Fibroblast of the aortic adventitia (primary cell): ENCODE results near the gene TMC6. TPM values are rescaled to one million over a fixed set of nuclear protein-coding genes. Genes with fewer than 3 reads are reported as not detected.

Source experiments
- DNase-seq: peaks from one replicate; pipeline ENCODE4 v3.0.0-alpha.2; 2010; ENCODE audit warnings: low read depth
- H3K4me3 ChIP-seq: 2 replicates; pipeline ENCODE4 v1.5.1; 2011; ENCODE audit warnings: low read depth, mild to moderate bottlenecking, control low read depth, low read length, moderate library complexity
- CTCF ChIP-seq: IDR thresholded peaks from 2 replicates; pipeline ENCODE4 v1.5.1; 2011; ENCODE audit warnings: mild to moderate bottlenecking, low read length, control low read depth, inconsistent platforms; ENCODE audit not compliant: insufficient read depth
- total RNA-seq: library from RNA; depleted of rRNA; stranded (reverse); fragments of >200 nt; gene quantifications from 2 replicates; pipeline ENCODE4 v1.2.3, GENCODE V29; 2012; ENCODE audit warnings: low replicate concordance

The TMC6 gene, protein sequence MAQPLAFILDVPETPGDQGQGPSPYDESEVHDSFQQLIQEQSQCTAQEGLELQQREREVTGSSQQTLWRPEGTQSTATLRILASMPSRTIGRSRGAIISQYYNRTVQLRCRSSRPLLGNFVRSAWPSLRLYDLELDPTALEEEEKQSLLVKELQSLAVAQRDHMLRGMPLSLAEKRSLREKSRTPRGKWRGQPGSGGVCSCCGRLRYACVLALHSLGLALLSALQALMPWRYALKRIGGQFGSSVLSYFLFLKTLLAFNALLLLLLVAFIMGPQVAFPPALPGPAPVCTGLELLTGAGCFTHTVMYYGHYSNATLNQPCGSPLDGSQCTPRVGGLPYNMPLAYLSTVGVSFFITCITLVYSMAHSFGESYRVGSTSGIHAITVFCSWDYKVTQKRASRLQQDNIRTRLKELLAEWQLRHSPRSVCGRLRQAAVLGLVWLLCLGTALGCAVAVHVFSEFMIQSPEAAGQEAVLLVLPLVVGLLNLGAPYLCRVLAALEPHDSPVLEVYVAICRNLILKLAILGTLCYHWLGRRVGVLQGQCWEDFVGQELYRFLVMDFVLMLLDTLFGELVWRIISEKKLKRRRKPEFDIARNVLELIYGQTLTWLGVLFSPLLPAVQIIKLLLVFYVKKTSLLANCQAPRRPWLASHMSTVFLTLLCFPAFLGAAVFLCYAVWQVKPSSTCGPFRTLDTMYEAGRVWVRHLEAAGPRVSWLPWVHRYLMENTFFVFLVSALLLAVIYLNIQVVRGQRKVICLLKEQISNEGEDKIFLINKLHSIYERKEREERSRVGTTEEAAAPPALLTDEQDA
- total RNA-seq: 1.2 TPM in 1 of 2 replicates, not detected in the other

- no peak for TF ChIP-seq CTCF
- DNase-seq: no peak
- peak within 1 kb of the TSS; percentile 59 for H3K4me3 ChIP-seq
Observed at GRCh38 chr17:78128551-78129350, at the start of gene TMC6. TMC6 (minus strand) TSS chr17:78128755; CDS start chr17:78126832, 1,923 bp downstream.

- no peak overlapping the region for H3K4me3 ChIP-seq
- DNase-seq: peak; percentile 49
- TF ChIP-seq CTCF: peak; percentile 90
Observed at GRCh38 chr17:78176548-78177025, 48.0 kb upstream of the TMC6 start.

DNA sequence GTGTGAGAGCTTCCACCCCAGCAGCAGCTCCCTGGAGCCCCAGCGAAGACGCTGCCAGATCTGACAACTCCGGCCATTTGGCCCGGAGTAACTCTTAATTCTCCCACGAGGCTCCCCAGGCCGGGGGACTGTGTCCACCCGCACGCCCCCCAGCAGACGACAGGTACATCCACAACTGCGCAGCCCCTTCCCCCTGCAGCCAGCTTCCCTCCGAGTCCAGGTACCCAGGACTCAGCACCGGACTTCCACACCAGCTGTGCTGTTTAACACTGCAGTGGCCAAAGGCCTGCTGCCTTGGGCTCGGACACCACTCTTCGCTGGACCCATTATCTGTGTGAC lies 47.1 kb upstream of the TMC6 start:
- no peak for DNase-seq
- TF ChIP-seq CTCF: no peak
- no peak overlapping the region for H3K4me3 ChIP-seq

DNA sequence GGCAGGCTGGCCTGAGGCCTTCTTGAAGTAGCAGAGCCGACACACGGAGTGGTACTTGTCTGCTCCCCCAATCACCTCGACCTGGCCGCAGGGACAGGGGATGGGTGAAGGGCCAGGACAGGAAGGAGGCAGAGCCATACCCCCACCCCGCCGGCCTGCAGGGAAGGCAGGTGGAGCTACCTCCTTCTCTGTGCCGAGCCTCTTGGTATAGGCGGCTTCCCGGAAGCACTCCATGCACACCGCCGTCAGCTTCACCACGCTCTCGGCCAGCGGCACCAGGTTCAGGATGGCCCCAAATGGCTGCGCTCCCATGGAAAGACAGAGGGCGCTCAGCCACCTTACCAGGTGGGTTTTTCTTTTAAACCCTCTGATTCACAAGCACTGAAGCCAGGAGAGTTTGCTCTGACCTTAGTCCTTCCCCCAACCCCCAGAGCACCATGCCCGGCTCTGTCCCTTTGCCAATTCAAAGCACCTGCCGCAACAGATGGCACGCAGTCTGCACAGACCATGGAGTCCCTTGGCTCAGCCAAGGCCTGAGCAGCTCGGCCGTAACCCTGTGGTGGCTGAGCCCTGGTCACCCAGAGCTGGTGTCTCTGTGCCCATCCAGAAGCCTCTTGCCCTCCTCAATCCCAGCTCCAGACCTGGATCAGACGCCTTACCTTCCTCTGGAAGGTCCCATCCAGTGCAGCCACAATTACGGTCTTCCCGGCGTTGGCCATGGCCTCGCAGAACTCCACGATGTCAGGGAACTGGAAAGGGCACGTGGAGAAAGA lies 46.5 kb upstream of the TMC6 start:
- H3K4me3 ChIP-seq: no peak overlapping the region
- no peak for TF ChIP-seq CTCF
- DNase-seq: no peak

- H3K4me3 ChIP-seq: no peak overlapping the region
- no peak for DNase-seq
- no peak for TF ChIP-seq CTCF
Observed at GRCh38 chr17:78174346-78174869, 45.9 kb upstream of the TMC6 start.
